ENCODE data around the gene GPSM1.

The GPSM1 gene, protein sequence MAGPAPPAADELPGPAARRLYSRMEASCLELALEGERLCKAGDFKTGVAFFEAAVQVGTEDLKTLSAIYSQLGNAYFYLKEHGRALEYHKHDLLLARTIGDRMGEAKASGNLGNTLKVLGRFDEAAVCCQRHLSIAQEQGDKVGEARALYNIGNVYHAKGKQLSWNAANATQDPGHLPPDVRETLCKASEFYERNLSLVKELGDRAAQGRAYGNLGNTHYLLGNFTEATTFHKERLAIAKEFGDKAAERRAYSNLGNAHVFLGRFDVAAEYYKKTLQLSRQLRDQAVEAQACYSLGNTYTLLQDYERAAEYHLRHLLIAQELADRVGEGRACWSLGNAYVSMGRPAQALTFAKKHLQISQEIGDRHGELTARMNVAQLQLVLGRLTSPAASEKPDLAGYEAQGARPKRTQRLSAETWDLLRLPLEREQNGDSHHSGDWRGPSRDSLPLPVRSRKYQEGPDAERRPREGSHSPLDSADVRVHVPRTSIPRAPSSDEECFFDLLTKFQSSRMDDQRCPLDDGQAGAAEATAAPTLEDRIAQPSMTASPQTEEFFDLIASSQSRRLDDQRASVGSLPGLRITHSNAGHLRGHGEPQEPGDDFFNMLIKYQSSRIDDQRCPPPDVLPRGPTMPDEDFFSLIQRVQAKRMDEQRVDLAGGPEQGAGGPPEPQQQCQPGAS

GRCh38 chr9:136327304-136327974 is at the start of gene GPSM1:
GPSM1 (plus strand) TSS chr9:136327539; CDS start chr9:136327696, 157 bp downstream.
- peak in 1 of 2 donors; percentile 25 for DNase-seq (ENCODE audit: low read depth in 2 of 2)

GRCh38 chr9:136277746-136278145 is 49.6 kb upstream of the GPSM1 start:
- no peak for DNase-seq (ENCODE audit: low read depth in 2 of 2)

DNA sequence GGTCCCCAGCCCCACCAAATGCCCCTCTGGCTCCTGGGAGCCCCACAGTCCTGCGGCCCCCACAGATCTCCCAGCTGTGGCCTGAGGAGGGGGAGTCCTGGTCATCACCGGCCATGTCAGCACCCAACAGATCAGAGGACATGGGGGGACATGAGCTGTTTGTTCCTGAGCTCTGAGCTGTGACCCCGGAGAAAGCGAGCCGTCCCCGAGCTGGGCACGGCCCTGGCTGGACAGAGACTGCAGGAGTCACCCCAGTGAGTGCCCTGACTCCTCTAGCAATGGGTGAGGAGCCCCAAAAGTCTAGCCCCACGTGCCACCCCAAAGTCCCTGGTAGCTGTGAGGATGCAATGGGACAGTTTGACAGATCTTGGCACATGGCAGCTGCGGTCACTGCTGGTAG is 49.1 kb upstream of the GPSM1 start:
- DNase-seq (ENCODE audit: low read depth in 2 of 2): no peak

GRCh38 chr9:136278894-136279293 is 48.4 kb upstream of the GPSM1 start:
- DNase-seq (ENCODE audit: low read depth in 2 of 2): no peak

DNA sequence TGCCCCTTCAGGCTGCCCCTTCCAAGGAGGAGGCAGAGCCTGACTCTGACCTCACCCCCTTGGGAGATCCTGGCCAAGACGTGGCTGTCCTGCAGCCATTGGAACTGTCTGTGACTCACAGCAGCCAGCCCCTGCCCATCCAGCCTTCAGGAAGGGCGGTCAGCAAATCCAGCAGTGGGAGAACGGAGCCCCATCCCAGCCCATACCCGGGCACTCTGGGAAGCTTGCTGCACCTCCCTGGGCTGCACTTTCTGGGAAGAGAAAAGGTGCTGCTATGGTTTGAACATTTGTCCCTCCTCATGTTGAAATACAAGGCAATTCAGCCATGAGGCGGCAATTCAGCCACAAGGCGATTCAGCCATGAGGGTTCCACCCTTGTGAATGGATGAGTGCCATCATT is 47.9 kb upstream of the GPSM1 start:
- no peak for DNase-seq (ENCODE audit: low read depth in 2 of 2)

GRCh38 chr9:136280535-136281315 is 46.6 kb upstream of the GPSM1 start:
- DNase-seq (ENCODE audit: low read depth in 2 of 2): no peak

- DNase-seq (ENCODE audit: low read depth in 2 of 2): no peak
Measured at GRCh38 chr9:136281421-136282271, 45.7 kb upstream of the GPSM1 start.

- DNase-seq (ENCODE audit: low read depth in 2 of 2): no peak
Measured at GRCh38 chr9:136282272-136282861, 45.0 kb upstream of the GPSM1 start.

DNA sequence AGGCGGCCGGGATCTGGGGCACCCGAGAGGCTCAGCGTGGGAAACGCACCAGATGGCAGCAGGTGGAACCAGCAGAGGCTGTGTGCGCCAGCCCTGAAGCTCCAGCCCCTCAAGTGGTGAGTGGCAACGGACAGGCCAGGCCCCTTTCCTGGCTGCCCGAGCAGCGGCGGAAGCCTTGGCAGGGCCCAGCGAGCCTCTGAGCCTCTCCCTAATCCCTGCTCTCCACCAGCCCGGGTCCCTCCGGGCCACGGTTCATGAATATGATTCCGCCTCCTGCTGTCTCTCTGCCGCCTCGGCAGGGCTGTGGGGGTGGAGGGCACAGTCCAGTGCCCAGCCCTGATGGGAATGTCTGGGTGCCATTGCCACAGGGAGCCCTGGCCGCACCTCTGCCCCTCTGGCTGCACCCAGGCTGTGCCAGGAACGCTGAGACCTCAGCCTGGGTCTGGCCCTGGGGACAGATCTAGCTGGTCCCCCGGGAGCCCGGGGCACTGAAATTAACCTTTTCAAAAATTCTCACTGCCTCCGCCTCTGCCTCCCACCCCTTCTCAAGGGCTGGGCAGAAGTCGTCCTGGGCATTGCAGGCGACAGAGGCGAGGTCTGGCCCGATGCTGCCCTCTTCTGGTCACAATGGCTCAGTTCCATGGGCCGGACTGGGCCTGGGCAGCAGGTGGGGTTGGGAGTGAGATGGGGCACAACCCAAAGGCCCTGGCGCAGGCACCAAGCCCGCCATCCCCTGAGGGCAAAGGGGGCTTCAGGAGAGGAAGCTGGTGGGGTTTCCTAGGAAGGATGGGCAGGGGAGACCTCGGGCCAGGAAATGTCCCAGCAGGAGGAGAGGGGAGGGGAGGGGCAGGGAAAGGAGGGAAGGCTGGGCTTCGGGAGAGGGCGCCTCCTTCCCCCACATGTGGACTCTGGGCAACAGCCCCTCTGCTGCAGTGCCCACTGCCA is 43.8 kb upstream of the GPSM1 start:
- DNase-seq (ENCODE audit: low read depth in 2 of 2): peak; percentile 60 to 64

DNA sequence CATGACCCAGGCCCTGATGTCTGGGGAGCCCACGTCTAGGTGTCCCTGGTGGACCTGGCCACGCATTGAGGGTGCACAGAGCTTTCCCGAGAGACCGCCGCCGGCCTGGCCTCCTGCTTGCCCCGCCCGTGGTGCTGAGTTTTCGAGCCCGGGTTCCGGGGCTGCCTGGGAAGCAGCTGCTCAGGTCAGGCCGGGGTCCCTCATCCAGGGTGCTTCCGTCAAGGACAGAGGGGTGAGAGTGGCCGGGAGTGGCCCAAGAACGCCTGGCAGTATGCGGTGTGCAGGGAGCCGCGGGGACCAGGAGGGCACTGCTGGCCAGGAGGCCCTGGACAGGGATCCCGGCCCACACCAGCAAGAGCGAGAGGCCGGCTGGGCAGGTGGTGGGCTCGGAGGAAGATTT is 43.0 kb upstream of the GPSM1 start:
- DNase-seq (ENCODE audit: low read depth in 2 of 2): no peak

GRCh38 chr9:136284951-136285350 is 42.4 kb upstream of the GPSM1 start:
- no peak for DNase-seq (ENCODE audit: low read depth in 2 of 2)

- DNase-seq (ENCODE audit: low read depth in 2 of 2): no peak
Measured at GRCh38 chr9:136285501-136286358, 41.6 kb upstream of the GPSM1 start.

DNA sequence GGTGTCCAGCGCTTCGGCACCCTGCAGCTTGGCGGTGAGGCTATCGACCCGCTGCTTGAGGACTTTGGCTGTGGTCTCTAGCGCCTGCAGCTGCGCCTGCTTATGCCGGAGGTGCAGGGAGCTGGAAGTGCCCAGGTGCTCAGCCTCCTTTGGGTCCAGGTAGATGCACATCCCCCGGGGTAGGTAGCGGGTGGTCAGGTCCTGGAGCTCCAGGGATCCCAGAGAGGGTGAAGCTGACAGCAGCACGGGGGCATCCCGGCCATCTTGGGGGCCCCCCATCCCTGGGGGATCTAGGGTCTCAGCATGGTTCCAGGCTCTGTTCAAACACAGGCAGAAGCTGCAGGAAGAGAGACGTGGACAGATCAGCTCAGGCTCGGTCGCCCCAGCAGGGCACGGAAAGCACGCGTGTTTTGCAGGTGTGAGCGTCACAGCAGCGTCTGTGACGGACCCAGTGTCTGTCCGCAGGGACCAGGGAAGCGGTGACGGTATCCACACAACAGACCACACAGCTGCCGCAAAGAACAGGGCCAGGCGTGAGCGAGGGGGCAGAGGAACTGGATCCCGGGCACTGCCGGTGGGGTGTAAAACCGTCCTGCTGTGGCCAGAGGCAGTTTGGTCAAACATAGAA is 40.9 kb upstream of the GPSM1 start:
- DNase-seq (ENCODE audit: low read depth in 2 of 2): no peak

DNA sequence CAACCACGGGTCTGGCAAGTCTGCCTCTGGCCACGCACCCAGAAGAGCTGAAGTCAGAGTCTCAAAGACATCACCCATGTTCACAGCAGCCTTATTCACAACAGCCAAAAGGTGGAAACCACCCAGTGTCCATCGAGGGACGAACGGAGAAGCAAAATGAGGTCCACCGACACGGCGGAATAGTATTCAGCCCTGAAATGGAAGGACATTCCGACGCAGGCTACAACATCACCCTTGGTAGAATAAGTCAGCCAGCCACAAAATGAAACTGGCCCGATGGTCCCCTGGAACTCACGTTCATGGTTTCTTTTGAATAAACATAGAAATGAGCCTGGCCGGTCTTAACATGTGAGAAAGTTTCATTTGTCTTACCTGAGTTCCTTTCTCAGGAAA is 40.4 kb upstream of the GPSM1 start:
- no peak for DNase-seq (ENCODE audit: low read depth in 2 of 2)

GRCh38 chr9:136287960-136288753 is 39.2 kb upstream of the GPSM1 start:
- no peak for DNase-seq (ENCODE audit: low read depth in 2 of 2)

- DNase-seq (ENCODE audit: low read depth in 2 of 2): no peak
Measured at GRCh38 chr9:136289651-136290507, 37.5 kb upstream of the GPSM1 start.

All from activated CD4-positive, alpha-beta T cell treated with anti-CD3 and anti-CD28 coated beads for 24 hours (primary cell).